Renal cortex interstitium (tissue), 11 donors: Measurements from ENCODE around the gene HDGFL3. TPM values are rescaled to one million over a fixed set of nuclear protein-coding genes. Genes with fewer than 3 reads are reported as not detected.
"Not testable (repeated sequence)": the region's sequence is repeated elsewhere in the genome, so short reads cannot be mapped to it uniquely, and the experiment has no call there.

Source experiments
- DNase-seq, 11 donors: peaks; one replicate each; pipeline ENCODE4 v3.0.0-alpha.2; 2013; ENCODE audit warnings: low read depth in 9 of 11, low spot score in 4 of 11; ENCODE audit errors: extremely low read depth in 1 of 11
- polyA plus RNA-seq, 3 donors: library from polyadenylated mRNA; unstranded; fragments of 120-200 nt; gene quantifications; one replicate each; pipeline ENCODE4 v1.2.1, GENCODE V29; 2013; ENCODE audit not compliant: insufficient read length in 3 of 3

HDGFL3 gene
- polyA plus RNA-seq, 3 donors, result 78.0 to 114 (median 101) TPM

GRCh38 chr15:83204697-83205096 is 2.9 kb downstream of the HDGFL3 start:
- DNase-seq, result no peak

- DNase-seq, result no peak
Measured at GRCh38 chr15:83203543-83203942, 4.1 kb downstream of the HDGFL3 start.

GRCh38 chr15:83200589-83200988 is 7.0 kb downstream of the HDGFL3 start:
- no peak for DNase-seq

- no peak for DNase-seq
Measured at GRCh38 chr15:83200162-83200561, 7.5 kb downstream of the HDGFL3 start.

- DNase-seq, result no peak
Measured at GRCh38 chr15:83199288-83199687, 8.3 kb downstream of the HDGFL3 start.

GRCh38 chr15:83198476-83198875 is 9.1 kb downstream of the HDGFL3 start:
- no peak for DNase-seq

GRCh38 chr15:83194528-83194927 is 13.1 kb downstream of the HDGFL3 start:
- DNase-seq, result no peak

GRCh38 chr15:83193721-83194120 is 13.9 kb downstream of the HDGFL3 start:
- DNase-seq, result no peak

GRCh38 chr15:83192742-83193141 is 14.9 kb downstream of the HDGFL3 start:
- no peak for DNase-seq

- DNase-seq, result no peak
Measured at GRCh38 chr15:83190450-83190849, 17.2 kb downstream of the HDGFL3 start.

GRCh38 chr15:83185561-83185960 is 22.1 kb downstream of the HDGFL3 start:
- DNase-seq, result no peak

GRCh38 chr15:83178869-83179325 is 28.7 kb downstream of the HDGFL3 start:
- no peak for DNase-seq

GRCh38 chr15:83178390-83178789 is 29.2 kb downstream of the HDGFL3 start:
- no peak for DNase-seq

GRCh38 chr15:83174891-83175290 is 32.7 kb downstream of the HDGFL3 start:
- DNase-seq, result no peak

GRCh38 chr15:83170474-83171165 is 37.0 kb downstream of the HDGFL3 start:
- DNase-seq, result no peak

- DNase-seq, result not testable (repeated sequence)
Measured at GRCh38 chr15:83169576-83169975, 38.0 kb downstream of the HDGFL3 start.

GRCh38 chr15:83166830-83167229 is 40.8 kb downstream of the HDGFL3 start:
- no peak for DNase-seq

GRCh38 chr15:83166218-83166617 is 41.4 kb downstream of the HDGFL3 start:
- DNase-seq, result no peak

- DNase-seq, result no peak
Measured at GRCh38 chr15:83164771-83165404, 42.7 kb downstream of the HDGFL3 start.

GRCh38 chr15:83164111-83164770 is 43.4 kb downstream of the HDGFL3 start:
- DNase-seq, result no peak
